ENCODE data around the gene IGHMBP2.
"Not testable (repeated sequence)": the region's sequence is repeated elsewhere in the genome, so short reads cannot be mapped to it uniquely, and the experiment has no call there.

Gene IGHMBP2

DNA sequence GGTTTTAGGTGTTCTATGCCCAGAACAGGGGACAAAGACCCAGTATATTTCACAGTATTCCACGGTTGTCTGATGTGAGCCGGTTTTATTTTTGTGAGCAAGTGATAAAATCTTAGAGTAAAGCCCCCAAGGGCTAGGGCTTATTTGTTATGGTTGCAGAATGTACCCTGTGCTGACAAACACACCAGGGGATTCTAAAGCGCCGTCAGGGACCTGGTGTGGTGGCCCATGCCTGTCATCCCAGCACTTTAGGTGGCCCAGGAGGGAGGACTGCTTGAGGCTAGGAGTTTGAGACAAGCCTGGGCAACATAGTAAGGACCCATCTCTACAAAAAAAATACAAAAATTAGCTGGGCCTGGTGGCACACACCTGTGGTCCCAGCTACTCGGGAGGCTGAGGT is 22.8 kb upstream of the IGHMBP2 start:
- Histone ChIP-seq H3K4me2 (ENCODE audit: low read length) (no peak overlapping the region), H3F3A (ENCODE audit: control insufficient read depth, insufficient read depth) (no peaks in the 10 kb centered on the region)

DNA sequence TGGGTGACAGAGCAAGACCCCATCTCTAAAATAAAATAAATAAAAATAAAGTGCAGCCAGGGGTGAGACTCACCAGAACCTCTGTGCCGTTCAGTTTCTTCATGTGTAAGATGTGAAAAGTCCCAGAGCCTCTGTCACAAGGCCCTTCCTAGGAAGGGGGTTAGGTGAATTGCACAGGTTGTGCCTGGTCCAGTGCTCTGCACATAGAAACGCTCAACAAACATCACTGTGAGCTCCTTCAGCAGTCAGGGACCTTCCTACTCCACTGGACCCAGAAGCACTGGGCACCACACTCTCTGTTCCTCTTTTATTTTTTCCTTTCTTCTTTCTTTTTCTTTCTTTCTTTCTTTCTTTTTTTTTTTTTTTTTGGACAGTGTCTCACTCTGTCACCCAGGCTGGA is 22.4 kb upstream of the IGHMBP2 start:
- no peak for TF ChIP-seq EZH2phosphoT487 (IDR thresholded peaks at IDR 0.05; ENCODE audit: borderline replicate concordance, low read length)
- no peak for TF ChIP-seq CTCF (IDR thresholded peaks at IDR 0.05; ENCODE audit: low read depth, low read length, poor library complexity, severe bottlenecking)
- no peaks in the 10 kb centered on the region for H3K4me1 ChIP-seq (ENCODE audit: control insufficient read depth, low read length)
- no peak overlapping the region for H3K4me3 ChIP-seq (ENCODE audit: low read length)
- no peak overlapping the region for H3K4me2 ChIP-seq (ENCODE audit: low read length)
- no peaks in the 10 kb centered on the region for H3K79me2 ChIP-seq (ENCODE audit: control insufficient read depth, low read length)
- H3K36me3 ChIP-seq (ENCODE audit: control insufficient read depth, low read length), result no peaks in the 10 kb centered on the region
- H3K9me3 ChIP-seq (ENCODE audit: control insufficient read depth, insufficient read depth, low read length), result no peaks in the 10 kb centered on the region
- H4K20me1 ChIP-seq (ENCODE audit: control insufficient read depth, insufficient read depth, low read depth, low read length), result no peaks in the 10 kb centered on the region
- no peaks in the 10 kb centered on the region for H3K27me3 ChIP-seq (ENCODE audit: control insufficient read depth, low read length)
- H3F3A ChIP-seq (ENCODE audit: control insufficient read depth, insufficient read depth), result no peaks in the 10 kb centered on the region
- no peaks in the 10 kb centered on the region for H3K9me2 ChIP-seq (replicated peaks; ENCODE audit: control insufficient read depth, low read length)
- no peak overlapping the region for H3K27ac ChIP-seq (ENCODE audit: low read depth, low read length)

More for the DNA sequence above, 22.8 kb upstream of the IGHMBP2 start:
- no peak overlapping the region for H3K27ac ChIP-seq (ENCODE audit: low read depth, low read length)
- no peaks in the 10 kb centered on the region for H3K79me2 ChIP-seq (ENCODE audit: control insufficient read depth, low read length)
- H3K4me3 ChIP-seq (ENCODE audit: low read length), result no peak overlapping the region
- H3K4me1 ChIP-seq (ENCODE audit: control insufficient read depth, low read length), result no peaks in the 10 kb centered on the region
- TF ChIP-seq CTCF (IDR thresholded peaks at IDR 0.05; ENCODE audit: low read depth, low read length, poor library complexity, severe bottlenecking), result no peak
- TF ChIP-seq EZH2phosphoT487 (IDR thresholded peaks at IDR 0.05; ENCODE audit: borderline replicate concordance, low read length), result no peak
- no peaks in the 10 kb centered on the region for H3K9me2 ChIP-seq (replicated peaks; ENCODE audit: control insufficient read depth, low read length)
- H3K9me3 ChIP-seq (ENCODE audit: control insufficient read depth, insufficient read depth, low read length), result no peaks in the 10 kb centered on the region
- H4K20me1 ChIP-seq (ENCODE audit: control insufficient read depth, insufficient read depth, low read depth, low read length), result no peaks in the 10 kb centered on the region
- no peaks in the 10 kb centered on the region for H3K36me3 ChIP-seq (ENCODE audit: control insufficient read depth, low read length)
- no peaks in the 10 kb centered on the region for H3K27me3 ChIP-seq (ENCODE audit: control insufficient read depth, low read length)

GRCh38 chr11:68882391-68882790 is 21.3 kb upstream of the IGHMBP2 start:
- Histone ChIP-seq H3K4me1 (ENCODE audit: control insufficient read depth, low read length) (no peaks in the 10 kb centered on the region), H3K9me2 (replicated peaks; ENCODE audit: control insufficient read depth, low read length) (no peaks in the 10 kb centered on the region), H3K4me3 (ENCODE audit: low read length) (no peak overlapping the region), H3K27me3 (ENCODE audit: control insufficient read depth, low read length) (no peaks in the 10 kb centered on the region), H3K36me3 (ENCODE audit: control insufficient read depth, low read length) (no peaks in the 10 kb centered on the region), H3K27ac (ENCODE audit: low read depth, low read length) (no peak overlapping the region), H3F3A (ENCODE audit: control insufficient read depth, insufficient read depth) (no peaks in the 10 kb centered on the region), H3K4me2 (ENCODE audit: low read length) (no peak overlapping the region), H4K20me1 (ENCODE audit: control insufficient read depth, insufficient read depth, low read depth, low read length) (no peaks in the 10 kb centered on the region), H3K79me2 (ENCODE audit: control insufficient read depth, low read length) (no peaks in the 10 kb centered on the region), H3K9me3 (ENCODE audit: control insufficient read depth, insufficient read depth, low read length) (no peaks in the 10 kb centered on the region)
- TF ChIP-seq CTCF (IDR thresholded peaks at IDR 0.05; ENCODE audit: low read depth, low read length, poor library complexity, severe bottlenecking) (no peak), EZH2phosphoT487 (IDR thresholded peaks at IDR 0.05; ENCODE audit: borderline replicate concordance, low read length) (no peak)

GRCh38 chr11:68884827-68885226 is 18.9 kb upstream of the IGHMBP2 start:
- H3K4me1 ChIP-seq (ENCODE audit: control insufficient read depth, low read length); H3K9me2 ChIP-seq (replicated peaks; ENCODE audit: control insufficient read depth, low read length); H3F3A ChIP-seq (ENCODE audit: control insufficient read depth, insufficient read depth); H3K27me3 ChIP-seq (ENCODE audit: control insufficient read depth, low read length); H3K4me3 ChIP-seq (ENCODE audit: low read length); H3K79me2 ChIP-seq (ENCODE audit: control insufficient read depth, low read length); H3K27ac ChIP-seq (ENCODE audit: low read depth, low read length); H4K20me1 ChIP-seq (ENCODE audit: control insufficient read depth, insufficient read depth, low read depth, low read length); H3K36me3 ChIP-seq (ENCODE audit: control insufficient read depth, low read length); H3K9me3 ChIP-seq (ENCODE audit: control insufficient read depth, insufficient read depth, low read length); H3K4me2 ChIP-seq (ENCODE audit: low read length): not testable (repeated sequence)
